Mucosa of stomach (tissue), 1 donor: Measurements from ENCODE around the gene SPANXD.
"Not testable (repeated sequence)": the region's sequence is repeated elsewhere in the genome, so short reads cannot be mapped to it uniquely, and the experiment has no call there.

Experiments
- H3K27me3 ChIP-seq: one replicate; pipeline ENCODE4 v1.7.0; 2013; ENCODE audit warnings: mild to moderate bottlenecking, low read length; ENCODE audit not compliant: control insufficient read depth, insufficient read depth
- H3K36me3 ChIP-seq: one replicate; pipeline ENCODE4 v1.7.0; 2013; ENCODE audit warnings: low read length; ENCODE audit not compliant: control insufficient read depth, insufficient read depth
- H3K4me1 ChIP-seq: one replicate; pipeline ENCODE4 v1.7.0; 2013; ENCODE audit warnings: mild to moderate bottlenecking, low read length; ENCODE audit not compliant: control insufficient read depth, insufficient read depth
- H3K4me3 ChIP-seq: one replicate; pipeline ENCODE4 v1.7.0; 2013; ENCODE audit warnings: low read length
- H3K9ac ChIP-seq: one replicate; pipeline ENCODE4 v1.7.0; 2013; ENCODE audit warnings: mild to moderate bottlenecking, low read length, moderate library complexity
- H3K9me3 ChIP-seq: one replicate; pipeline ENCODE4 v1.7.0; 2013; ENCODE audit warnings: mild to moderate bottlenecking, low read length, moderate library complexity; ENCODE audit not compliant: control insufficient read depth
- donor health status: Pancreatic carcinoma.

SPANXD gene

GRCh38 chrX:141698639-141699038 is at the start of gene SPANXD:
TSS of gene SPANXD (minus strand) at chrX:141698739. CDS start at chrX:141698405, 334 bp downstream.
- H3K4me1 ChIP-seq, H3K4me3 ChIP-seq, H3K36me3 ChIP-seq, H3K27me3 ChIP-seq, H3K9me3 ChIP-seq, H3K9ac ChIP-seq: not testable (repeated sequence)

- Histone ChIP-seq H3K4me1 (no peaks in the 10 kb centered on the region), H3K36me3 (no peaks in the 10 kb centered on the region), H3K4me3 (no peak overlapping the region), H3K27me3 (no peaks in the 10 kb centered on the region), H3K9ac (no peak overlapping the region), H3K9me3 (no peaks in the 10 kb centered on the region)
Observed at GRCh38 chrX:141742666-141743065, 44.1 kb upstream of the SPANXD start.

- no peak overlapping the region for H3K9ac ChIP-seq
- no peaks in the 10 kb centered on the region for H3K9me3 ChIP-seq
- no peaks in the 10 kb centered on the region for H3K27me3 ChIP-seq
- no peaks in the 10 kb centered on the region for H3K36me3 ChIP-seq
- no peaks in the 10 kb centered on the region for H3K4me1 ChIP-seq
- H3K4me3 ChIP-seq: no peak overlapping the region
Observed at GRCh38 chrX:141736656-141737055, 38.1 kb upstream of the SPANXD start.

- Histone ChIP-seq H3K9ac (no peak overlapping the region), H3K4me1 (no peaks in the 10 kb centered on the region), H3K27me3 (no peaks in the 10 kb centered on the region), H3K36me3 (no peaks in the 10 kb centered on the region), H3K4me3 (no peak overlapping the region), H3K9me3 (no peaks in the 10 kb centered on the region)
Observed at GRCh38 chrX:141733371-141733770, 34.8 kb upstream of the SPANXD start.

GRCh38 chrX:141732031-141732430 is 33.5 kb upstream of the SPANXD start:
- no peak overlapping the region for H3K4me3 ChIP-seq
- no peaks in the 10 kb centered on the region for H3K36me3 ChIP-seq
- H3K9me3 ChIP-seq: no peaks in the 10 kb centered on the region
- H3K27me3 ChIP-seq: no peaks in the 10 kb centered on the region
- no peaks in the 10 kb centered on the region for H3K4me1 ChIP-seq
- H3K9ac ChIP-seq: no peak overlapping the region

GRCh38 chrX:141724186-141724585 is 25.6 kb upstream of the SPANXD start:
- no peaks in the 10 kb centered on the region for H3K36me3 ChIP-seq
- no peak overlapping the region for H3K4me3 ChIP-seq
- no peaks in the 10 kb centered on the region for H3K9me3 ChIP-seq
- H3K4me1 ChIP-seq: no peaks in the 10 kb centered on the region
- no peaks in the 10 kb centered on the region for H3K27me3 ChIP-seq
- no peak overlapping the region for H3K9ac ChIP-seq

GRCh38 chrX:141714680-141715079 is 16.1 kb upstream of the SPANXD start:
- H3K4me1 ChIP-seq: no peaks in the 10 kb centered on the region
- H3K4me3 ChIP-seq: no peak overlapping the region
- H3K9ac ChIP-seq: no peak overlapping the region
- no peaks in the 10 kb centered on the region for H3K36me3 ChIP-seq
- no peaks in the 10 kb centered on the region for H3K27me3 ChIP-seq
- H3K9me3 ChIP-seq: no peaks in the 10 kb centered on the region

GRCh38 chrX:141701072-141701471 is 2.5 kb upstream of the SPANXD start:
- no peak overlapping the region for H3K4me3 ChIP-seq
- H3K27me3 ChIP-seq: no peaks in the 10 kb centered on the region
- H3K9me3 ChIP-seq: no peaks in the 10 kb centered on the region
- no peaks in the 10 kb centered on the region for H3K4me1 ChIP-seq
- no peaks in the 10 kb centered on the region for H3K36me3 ChIP-seq
- no peak overlapping the region for H3K9ac ChIP-seq

- H3K9ac ChIP-seq: no peak overlapping the region
Observed at GRCh38 chrX:141673946-141674345, 24.6 kb downstream of the SPANXD start.

GRCh38 chrX:141669689-141670088 is 28.9 kb downstream of the SPANXD start:
- no peaks in the 10 kb centered on the region for H3K9me3 ChIP-seq
- no peaks in the 10 kb centered on the region for H3K4me1 ChIP-seq
- H3K27me3 ChIP-seq: no peaks in the 10 kb centered on the region
- no peaks in the 10 kb centered on the region for H3K36me3 ChIP-seq
- H3K9ac ChIP-seq: no peak overlapping the region
- H3K4me3 ChIP-seq: no peak overlapping the region

More at GRCh38 chrX:141673946-141674345, 24.6 kb downstream of the SPANXD start:
- H3K27me3 ChIP-seq: no peaks in the 10 kb centered on the region
- H3K36me3 ChIP-seq: no peaks in the 10 kb centered on the region
- H3K4me1 ChIP-seq: no peaks in the 10 kb centered on the region
- no peak overlapping the region for H3K4me3 ChIP-seq
- H3K9me3 ChIP-seq: no peaks in the 10 kb centered on the region

- H3K36me3 ChIP-seq: no peaks in the 10 kb centered on the region
- no peaks in the 10 kb centered on the region for H3K9me3 ChIP-seq
- H3K4me1 ChIP-seq: no peaks in the 10 kb centered on the region
- no peak overlapping the region for H3K4me3 ChIP-seq
- H3K27me3 ChIP-seq: no peaks in the 10 kb centered on the region
- no peak overlapping the region for H3K9ac ChIP-seq
Observed at GRCh38 chrX:141668371-141668770, 30.2 kb downstream of the SPANXD start.

GRCh38 chrX:141662781-141663180 is 35.8 kb downstream of the SPANXD start:
- Histone ChIP-seq H3K4me1 (no peaks in the 10 kb centered on the region), H3K36me3 (no peaks in the 10 kb centered on the region), H3K9ac (no peak overlapping the region), H3K9me3 (no peaks in the 10 kb centered on the region), H3K27me3 (no peaks in the 10 kb centered on the region), H3K4me3 (no peak overlapping the region)

GRCh38 chrX:141652286-141652685 is 46.3 kb downstream of the SPANXD start:
- no peaks in the 10 kb centered on the region for H3K4me1 ChIP-seq

More at GRCh38 chrX:141652286-141652685, 46.3 kb downstream of the SPANXD start:
- Histone ChIP-seq H3K36me3 (no peaks in the 10 kb centered on the region), H3K4me3 (no peak overlapping the region), H3K9me3 (no peaks in the 10 kb centered on the region), H3K9ac (no peak overlapping the region), H3K27me3 (no peaks in the 10 kb centered on the region)
